ENCODE data around the gene SIGLEC12.
A peak's percentile ranks its signal among the peaks of the same experiment; 100 is the strongest.

The SIGLEC12 gene

DNA sequence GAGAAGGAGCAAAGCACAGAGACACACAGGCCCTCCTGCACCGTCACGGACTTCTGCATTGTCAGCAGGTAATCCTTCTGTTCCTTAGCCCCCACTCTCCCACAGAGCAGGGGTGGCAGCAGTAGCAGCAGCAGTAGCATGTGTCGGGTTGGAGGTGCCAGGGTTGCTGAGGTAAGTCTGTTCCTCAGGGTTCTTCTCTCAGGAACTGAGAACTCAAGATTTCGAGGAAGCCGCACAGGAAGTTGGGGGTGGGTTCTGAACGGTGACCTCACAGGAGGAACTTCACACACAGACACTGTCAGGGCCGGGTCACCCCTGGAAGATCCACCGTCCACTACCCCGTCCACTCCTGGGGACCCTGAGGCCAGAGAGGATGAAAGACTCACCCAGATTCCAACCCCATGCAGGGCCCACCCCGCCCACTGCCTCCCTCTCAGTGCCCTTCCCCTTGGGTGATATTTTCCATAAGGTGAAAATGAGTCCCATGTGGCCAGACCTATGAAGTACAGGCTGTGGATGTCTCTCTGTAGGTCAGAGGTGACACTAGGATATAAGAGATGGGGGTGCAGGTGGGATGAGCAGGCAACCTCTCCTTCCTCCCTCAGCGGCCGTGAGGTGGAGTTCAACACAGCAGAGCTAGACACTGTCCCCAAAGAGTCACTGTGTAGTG lies at the start of gene SIGLEC12:
Gene SIGLEC12 (minus strand): TSS at position 207 of the 670 bp plus-strand sequence. CDS start 67 bp downstream, at position 140.
- Mint-ChIP-seq H3K27ac (peak within 1 kb of the TSS; percentile 53), H3K4me3 (peak within 1 kb of the TSS; percentile 40)

DNA sequence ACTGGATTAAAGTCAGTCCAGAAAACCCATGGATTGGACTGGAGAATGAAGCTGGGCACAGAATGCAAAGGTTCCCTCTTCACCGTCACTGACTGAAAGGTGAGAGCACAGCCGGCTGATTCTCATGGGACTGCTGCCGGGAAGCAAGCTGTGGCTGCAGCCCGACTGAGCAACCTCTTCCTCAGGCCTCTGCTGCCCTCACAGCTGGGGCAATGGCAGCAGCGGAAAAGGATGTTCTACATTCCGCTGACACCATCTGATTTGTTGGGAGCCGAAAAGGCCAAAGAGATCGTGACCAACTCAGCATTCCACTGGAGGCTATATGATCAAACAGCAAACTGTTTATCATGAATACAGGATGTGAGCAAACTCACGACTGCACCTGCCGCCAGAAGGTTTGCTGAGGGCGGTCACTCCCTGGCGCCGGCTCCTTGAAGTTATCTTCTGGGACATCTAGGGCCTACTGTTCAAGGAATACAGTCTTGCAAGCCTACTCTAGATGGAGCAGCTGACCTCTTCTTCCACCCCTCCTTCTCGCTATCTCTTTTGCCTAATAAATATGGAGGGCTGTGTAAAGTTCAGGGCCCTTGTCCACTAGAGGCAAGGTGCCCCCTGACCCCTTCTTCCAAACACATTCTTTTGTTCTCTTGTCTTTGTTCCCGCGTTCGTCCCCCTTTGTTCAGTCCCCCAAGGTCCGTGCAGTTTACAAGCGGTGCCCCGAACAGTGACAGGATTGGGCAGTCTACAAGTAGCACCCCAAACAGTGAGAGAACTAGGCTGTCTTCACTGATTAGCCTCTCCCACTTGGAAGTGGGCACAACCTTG lies 49.5 kb upstream of the SIGLEC12 start:
- no peak for DNase-seq
- Mint-ChIP-seq H3K4me3 (no peak overlapping the region), H3K27ac (no peak overlapping the region), H3K9me3 (no peaks in the 10 kb centered on the region), H3K4me1 (ENCODE audit: low read depth) (peaks cover 30% of the 10 kb centered on the region), H3K27me3 (peaks cover 79% of the 10 kb centered on the region), H3K36me3 (ENCODE audit: low read depth) (no peaks in the 10 kb centered on the region)

More for the DNA sequence above, at the start of gene SIGLEC12:
- DNase-seq: no peak
- Mint-ChIP-seq H3K9me3 (peaks cover 8% of the 10 kb centered on the region), H3K4me1 (ENCODE audit: low read depth) (peaks cover 11% of the 10 kb centered on the region), H3K36me3 (ENCODE audit: low read depth) (no peaks in the 10 kb centered on the region), H3K27me3 (peaks cover 4% of the 10 kb centered on the region)

DNA sequence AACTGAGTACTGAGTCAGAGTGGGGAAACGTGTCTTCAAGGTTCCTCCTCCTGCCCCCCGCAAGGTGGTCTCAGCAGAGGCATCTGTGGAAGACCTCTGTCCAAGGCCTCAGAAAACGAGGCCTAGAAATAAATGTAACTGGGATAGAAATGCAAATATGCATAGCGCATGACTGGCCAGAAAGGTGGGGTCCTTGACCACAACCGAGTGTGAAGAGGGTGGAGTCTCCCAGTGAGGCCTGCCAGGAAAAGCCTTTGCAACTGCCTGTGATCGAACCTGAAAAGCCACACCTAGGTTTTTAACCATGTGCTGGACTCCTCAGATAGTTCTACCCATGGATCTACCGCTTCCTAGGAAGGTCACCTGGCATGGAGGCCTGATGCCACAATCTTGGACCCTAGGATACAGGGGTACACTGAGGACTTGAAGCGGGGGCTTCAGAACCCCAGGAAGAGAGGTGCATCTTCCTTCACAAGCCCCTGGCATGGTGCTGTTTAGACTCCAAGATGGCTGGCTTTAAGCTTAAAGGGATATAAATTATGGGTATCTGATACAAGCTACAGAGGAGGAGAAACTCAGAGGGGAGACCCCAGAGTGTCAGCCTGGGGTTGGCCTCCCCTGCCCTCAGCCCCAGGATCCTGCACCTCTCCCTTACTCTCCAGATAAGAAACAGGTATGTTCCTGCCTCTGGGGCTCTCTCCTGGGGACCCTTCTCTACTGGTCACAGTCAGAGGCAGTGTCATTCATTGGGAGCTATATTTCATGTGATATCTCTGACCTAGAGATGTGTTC lies 48.1 kb upstream of the SIGLEC12 start:
- Mint-ChIP-seq H3K4me1 (ENCODE audit: low read depth) (peaks cover 30% of the 10 kb centered on the region), H3K9me3 (no peaks in the 10 kb centered on the region), H3K36me3 (ENCODE audit: low read depth) (no peaks in the 10 kb centered on the region), H3K27me3 (peaks cover 78% of the 10 kb centered on the region), H3K4me3 (no peak overlapping the region), H3K27ac (no peak overlapping the region)
- no peak for DNase-seq

DNA sequence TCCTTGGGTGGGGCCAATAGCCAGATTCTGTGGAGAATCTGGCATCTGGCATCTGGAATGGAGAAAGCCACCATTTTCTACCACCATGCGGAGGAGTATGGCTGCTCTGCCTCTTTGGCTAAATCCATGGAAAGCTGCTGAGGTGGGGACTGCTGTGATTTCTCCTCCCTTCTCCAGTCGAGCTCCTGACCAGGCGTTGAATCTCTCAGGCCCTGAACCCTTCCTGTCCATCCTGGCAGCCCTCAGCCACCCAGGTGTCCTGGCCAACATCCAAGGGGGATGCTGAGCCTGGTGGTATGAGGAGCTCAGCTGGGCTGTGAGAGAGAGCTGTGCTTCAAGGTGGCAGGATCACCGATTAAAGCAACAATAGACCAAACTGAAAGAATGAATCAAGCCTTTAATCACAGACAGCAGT lies 47.3 kb upstream of the SIGLEC12 start:
- Mint-ChIP-seq H3K9me3 (no peaks in the 10 kb centered on the region), H3K4me3 (no peak overlapping the region), H3K27ac (no peak overlapping the region), H3K36me3 (ENCODE audit: low read depth) (no peaks in the 10 kb centered on the region), H3K27me3 (peaks cover 78% of the 10 kb centered on the region), H3K4me1 (ENCODE audit: low read depth) (peaks cover 30% of the 10 kb centered on the region)
- DNase-seq: no peak

DNA sequence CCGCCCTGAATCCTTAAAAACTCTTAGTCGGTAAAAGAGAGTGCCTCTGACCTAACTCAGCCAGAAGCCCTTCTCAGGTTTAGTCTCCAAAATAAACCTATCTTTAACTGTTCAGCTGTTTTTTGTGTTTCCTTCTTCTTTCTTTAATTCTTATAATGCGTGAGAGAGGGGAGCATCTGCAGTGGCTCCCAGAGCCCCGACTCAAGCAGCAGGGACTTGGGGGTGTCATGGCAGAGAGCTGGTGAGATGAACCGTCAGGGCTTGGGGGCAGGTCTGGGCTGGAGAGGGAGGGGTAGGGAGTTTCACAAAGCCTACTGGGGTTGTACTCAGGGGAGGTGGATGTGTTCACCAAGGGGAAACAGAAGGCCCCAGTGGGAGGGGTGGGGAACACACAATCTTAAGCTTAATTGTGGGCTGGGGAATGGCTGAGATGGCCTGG lies 46.6 kb upstream of the SIGLEC12 start:
- Mint-ChIP-seq H3K27me3 (peaks cover 77% of the 10 kb centered on the region), H3K9me3 (no peaks in the 10 kb centered on the region), H3K36me3 (ENCODE audit: low read depth) (no peaks in the 10 kb centered on the region), H3K4me3 (no peak overlapping the region), H3K27ac (no peak overlapping the region), H3K4me1 (ENCODE audit: low read depth) (peaks cover 30% of the 10 kb centered on the region)
- DNase-seq: no peak

DNA sequence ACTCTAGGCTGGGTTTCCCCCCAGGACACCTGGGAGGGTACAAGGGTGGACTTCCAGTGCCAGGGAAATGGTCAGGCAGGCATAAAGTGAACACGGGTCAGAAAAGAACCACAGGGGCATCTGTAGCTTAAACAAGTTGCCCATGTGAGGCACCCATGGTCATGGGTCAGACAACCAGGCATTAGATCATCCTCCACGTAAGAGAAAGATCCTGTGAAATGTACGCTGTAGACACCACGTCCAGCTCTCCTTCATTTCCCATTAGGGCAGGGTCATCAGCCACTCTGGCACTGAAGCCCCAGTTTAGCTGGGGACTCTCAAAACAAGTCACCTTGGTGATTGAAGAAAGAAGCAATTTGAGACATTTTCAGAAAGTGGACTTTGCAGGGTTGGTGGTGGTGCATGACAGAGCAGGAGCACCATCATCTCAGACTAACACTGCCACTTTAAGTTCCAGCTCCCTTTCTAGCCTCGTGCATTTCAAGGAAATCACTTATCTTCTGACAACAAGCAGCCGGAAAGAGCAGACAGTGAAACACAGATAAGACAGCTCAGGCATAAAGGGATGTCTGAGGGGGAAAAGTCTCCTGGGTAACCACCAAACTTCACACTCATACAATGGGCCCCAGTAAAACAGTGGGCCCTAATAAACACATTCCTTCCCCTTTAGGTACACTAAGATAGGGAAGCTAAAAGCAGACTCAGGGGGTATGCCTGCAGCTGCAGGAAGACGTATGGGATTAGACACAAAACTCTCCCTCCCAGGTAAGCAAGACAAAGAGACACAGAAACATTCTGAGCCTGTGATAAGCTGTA lies 46.0 kb upstream of the SIGLEC12 start:
- Mint-ChIP-seq H3K9me3 (no peaks in the 10 kb centered on the region), H3K27me3 (peaks cover 79% of the 10 kb centered on the region), H3K4me3 (no peak overlapping the region), H3K4me1 (ENCODE audit: low read depth) (peaks cover 30% of the 10 kb centered on the region), H3K36me3 (ENCODE audit: low read depth) (no peaks in the 10 kb centered on the region), H3K27ac (no peak overlapping the region)
- no peak for DNase-seq

DNA sequence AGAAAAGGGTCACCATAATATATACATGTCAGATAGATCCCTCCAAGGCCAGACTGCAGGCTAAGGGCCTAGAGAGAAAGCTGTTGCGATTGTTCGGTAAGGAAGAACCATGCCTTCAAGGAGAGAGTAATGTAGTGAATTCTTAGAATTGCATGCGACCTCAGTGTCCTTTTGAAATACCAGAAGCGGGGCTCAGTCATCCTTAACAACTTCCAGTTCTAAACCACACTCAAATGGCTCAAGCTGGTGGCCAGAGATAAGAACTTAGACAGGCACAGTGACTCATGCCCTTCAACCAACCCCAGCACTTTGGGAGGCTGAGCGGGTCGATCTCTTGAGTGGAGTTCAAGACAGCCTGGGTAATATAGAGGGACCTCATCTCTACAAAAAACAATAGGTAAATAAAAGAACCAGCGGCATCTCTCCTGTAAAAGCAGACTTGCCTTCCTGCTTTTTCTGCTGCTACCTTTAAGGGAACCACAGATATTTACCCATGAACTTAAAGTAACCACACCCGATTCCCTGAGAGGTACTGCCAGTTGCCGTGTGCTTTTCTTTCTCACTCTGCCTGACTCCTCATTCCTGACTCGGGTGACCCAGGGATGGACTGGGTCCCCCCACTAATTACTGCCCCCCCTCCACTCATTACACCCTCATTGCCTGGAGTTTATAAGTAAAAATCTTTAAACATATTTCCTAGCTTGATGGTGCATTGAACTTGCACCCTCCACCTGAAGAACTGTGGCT lies 45.2 kb upstream of the SIGLEC12 start:
- no peak for DNase-seq
- Mint-ChIP-seq H3K36me3 (ENCODE audit: low read depth) (no peaks in the 10 kb centered on the region), H3K9me3 (no peaks in the 10 kb centered on the region), H3K4me3 (no peak overlapping the region), H3K27ac (no peak overlapping the region), H3K27me3 (peaks cover 80% of the 10 kb centered on the region), H3K4me1 (ENCODE audit: low read depth) (peaks cover 26% of the 10 kb centered on the region)

DNA sequence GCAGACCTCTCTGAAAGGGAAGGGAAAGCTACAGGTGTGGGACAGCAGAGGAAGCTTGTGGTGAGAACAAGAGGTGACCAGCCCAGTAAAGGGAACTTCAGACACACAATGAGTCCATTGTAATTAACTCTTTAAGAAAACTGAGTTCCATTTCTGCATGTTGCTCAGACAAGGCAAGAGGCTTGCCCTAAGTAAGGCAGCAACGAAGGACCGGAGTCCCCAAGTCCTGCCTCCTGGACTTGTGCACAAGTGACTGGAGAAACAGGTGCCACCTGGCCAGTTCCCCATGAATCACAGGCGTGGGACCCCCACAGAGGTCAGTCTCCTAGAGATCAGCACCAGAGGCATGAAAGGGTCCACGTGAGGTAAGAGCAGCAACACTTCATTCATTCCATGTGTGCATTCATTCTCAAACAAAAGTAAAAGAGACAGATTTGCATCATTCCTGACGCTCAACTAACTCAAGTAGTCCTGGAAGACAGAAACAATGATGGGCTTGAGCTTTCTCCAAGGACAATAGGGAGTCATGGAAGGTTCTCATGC lies 44.6 kb upstream of the SIGLEC12 start:
- Mint-ChIP-seq H3K27ac (no peak overlapping the region), H3K27me3 (peaks cover 80% of the 10 kb centered on the region), H3K36me3 (ENCODE audit: low read depth) (no peaks in the 10 kb centered on the region), H3K9me3 (no peaks in the 10 kb centered on the region), H3K4me3 (no peak overlapping the region), H3K4me1 (ENCODE audit: low read depth) (peaks cover 20% of the 10 kb centered on the region)
- no peak for DNase-seq

DNA sequence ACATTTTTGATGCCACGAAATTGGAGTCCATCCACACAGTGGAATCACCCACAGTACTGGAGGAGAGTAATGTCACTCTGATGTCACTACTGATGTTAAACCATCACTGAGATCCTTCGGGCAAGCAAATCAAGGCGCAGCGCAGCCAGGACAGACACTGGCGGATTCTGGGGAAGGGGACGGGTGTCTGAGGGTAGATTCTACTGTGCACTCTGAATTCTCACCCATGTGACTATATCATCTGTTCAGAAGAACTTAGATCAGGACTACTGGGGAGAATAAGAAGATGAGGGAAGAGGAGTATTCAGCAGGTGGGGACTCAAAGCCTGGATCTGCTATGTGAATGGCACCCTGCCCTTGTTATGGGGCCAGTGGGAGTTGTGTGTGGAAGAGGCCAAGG lies 42.4 kb upstream of the SIGLEC12 start:
- no peak for DNase-seq
- Mint-ChIP-seq H3K27me3 (peaks cover 80% of the 10 kb centered on the region), H3K36me3 (ENCODE audit: low read depth) (no peaks in the 10 kb centered on the region), H3K9me3 (no peaks in the 10 kb centered on the region), H3K4me3 (no peak overlapping the region), H3K4me1 (ENCODE audit: low read depth) (peaks cover 16% of the 10 kb centered on the region), H3K27ac (no peak overlapping the region)

DNA sequence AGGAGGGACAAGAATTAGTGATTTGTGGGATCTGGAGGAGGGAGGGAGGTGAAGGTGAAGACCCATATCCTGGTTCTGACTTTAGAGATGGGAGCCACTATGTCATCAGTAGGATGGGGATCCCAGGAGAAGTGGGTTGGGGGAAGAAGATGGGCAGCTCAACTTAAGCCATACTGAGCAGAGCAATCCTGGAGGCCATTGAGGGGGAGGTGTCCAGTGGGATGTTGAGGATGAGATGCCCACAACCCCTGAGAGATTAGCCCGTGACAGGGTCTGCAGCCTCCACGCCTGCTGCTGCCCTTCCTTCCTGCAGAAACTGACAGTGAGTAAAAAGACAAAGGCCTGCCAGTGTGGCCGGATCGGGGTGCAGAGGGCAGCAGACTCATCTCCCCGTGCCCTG lies 41.1 kb upstream of the SIGLEC12 start:
- DNase-seq: no peak
- no peak overlapping the region for H3K4me3 Mint-ChIP-seq
- no peaks in the 10 kb centered on the region for H3K36me3 Mint-ChIP-seq (ENCODE audit: low read depth)
- no peaks in the 10 kb centered on the region for H3K9me3 Mint-ChIP-seq
- no peak overlapping the region for H3K27ac Mint-ChIP-seq
- peaks cover 78% of the 10 kb centered on the region for H3K27me3 Mint-ChIP-seq
- peaks cover 14% of the 10 kb centered on the region for H3K4me1 Mint-ChIP-seq (ENCODE audit: low read depth)

DNA sequence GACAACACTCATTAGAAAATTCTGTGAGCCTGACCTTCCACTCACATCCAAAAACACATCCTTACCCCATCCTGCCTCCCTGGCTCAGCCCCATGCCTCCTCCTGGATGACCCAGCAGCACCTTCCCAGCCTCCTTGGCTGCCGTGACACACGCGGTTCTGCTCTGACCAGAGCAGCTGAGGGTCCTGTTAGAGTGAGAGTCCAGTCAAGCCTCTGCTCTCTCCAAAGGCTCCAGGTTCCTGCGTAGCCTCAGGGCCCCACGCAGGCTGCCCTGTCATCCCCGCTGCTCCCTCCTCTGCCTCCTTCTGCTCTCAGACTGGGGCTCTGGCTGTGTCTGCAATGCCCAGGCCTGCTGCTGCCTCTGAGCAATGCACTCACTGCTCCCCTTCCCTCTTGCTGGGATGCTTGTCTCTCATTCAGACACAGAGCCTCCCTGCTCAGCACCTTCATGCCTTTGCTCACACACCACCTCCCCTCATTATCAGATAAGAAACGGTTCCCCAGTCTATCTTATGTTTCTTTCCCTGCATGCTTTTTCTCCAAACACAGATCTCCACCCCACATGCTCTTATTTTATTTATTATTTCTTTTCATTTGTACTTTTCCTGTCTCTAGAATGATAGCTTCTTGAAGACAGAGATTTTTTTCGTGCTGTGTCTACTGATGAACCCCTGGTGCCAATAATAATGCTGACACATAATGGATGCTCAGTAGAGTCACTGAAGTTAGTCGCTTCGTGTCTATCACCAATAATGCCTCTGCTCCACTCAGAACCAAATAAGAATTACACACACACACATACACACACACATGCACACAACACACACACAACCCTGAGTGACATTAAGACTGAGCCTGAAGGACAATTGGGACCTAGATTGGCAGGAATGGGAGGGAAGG lies 40.1 kb upstream of the SIGLEC12 start:
- peaks cover 2% of the 10 kb centered on the region for H3K9me3 Mint-ChIP-seq
- H3K4me3 Mint-ChIP-seq: no peak overlapping the region
- no peak for DNase-seq

DNA sequence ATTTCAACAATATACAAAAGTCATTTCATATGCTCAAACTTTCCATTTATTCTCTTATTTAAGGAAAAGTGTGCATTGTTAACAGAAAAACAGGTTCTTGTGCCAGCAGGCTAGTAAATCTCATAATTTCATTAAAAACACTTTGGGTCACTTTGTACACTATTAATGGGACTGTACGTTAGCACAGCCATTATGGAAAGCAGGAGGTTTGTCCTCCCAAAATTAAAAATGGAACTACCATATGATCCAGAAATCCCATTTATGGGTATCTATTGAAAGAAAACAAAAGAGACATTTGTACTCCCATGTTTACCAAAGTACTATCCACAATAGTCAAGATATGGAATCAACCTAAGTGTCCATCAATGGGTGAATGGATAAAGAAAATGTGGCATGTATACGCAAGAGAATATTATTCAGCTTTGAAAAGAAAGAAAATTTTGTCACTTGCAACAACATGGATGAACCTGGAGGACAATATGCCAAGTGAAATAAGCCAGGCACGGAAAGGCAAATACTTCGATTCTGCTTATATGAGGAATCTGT lies 38.3 kb upstream of the SIGLEC12 start:
- no peak overlapping the region for H3K4me3 Mint-ChIP-seq
- H3K27ac Mint-ChIP-seq: no peak overlapping the region
- no peaks in the 10 kb centered on the region for H3K36me3 Mint-ChIP-seq (ENCODE audit: low read depth)
- DNase-seq: no peak
- H3K4me1 Mint-ChIP-seq (ENCODE audit: low read depth): no peaks in the 10 kb centered on the region
- H3K27me3 Mint-ChIP-seq: peaks cover 75% of the 10 kb centered on the region
- H3K9me3 Mint-ChIP-seq: peaks cover 2% of the 10 kb centered on the region

More for the DNA sequence above, 40.1 kb upstream of the SIGLEC12 start:
- Mint-ChIP-seq H3K27me3 (peaks cover 77% of the 10 kb centered on the region), H3K4me1 (ENCODE audit: low read depth) (peaks cover 6% of the 10 kb centered on the region), H3K36me3 (ENCODE audit: low read depth) (no peaks in the 10 kb centered on the region), H3K27ac (no peak overlapping the region)
